Ishikawa (cell line): Measurements from ENCODE around the gene TPO.

Experiments
- CEBPB ChIP-seq: IDR thresholded peaks from 2 replicates; pipeline ENCODE4 v1.6.1; 2012
- CREB1 ChIP-seq: IDR thresholded peaks from 2 replicates; pipeline ENCODE4 v1.6.1; 2012; ENCODE audit warnings: low read depth
- EGR1 ChIP-seq: IDR thresholded peaks from 2 replicates; pipeline ENCODE4 v1.6.1; 2012
- EP300 ChIP-seq: IDR thresholded peaks from 2 replicates; pipeline ENCODE4 v1.6.1; 2012; ENCODE audit warnings: borderline replicate concordance
- FOXM1 ChIP-seq: IDR thresholded peaks from 2 replicates; pipeline ENCODE4 v1.6.1; 2012; ENCODE audit warnings: low read depth, borderline replicate concordance
- NFIC ChIP-seq: IDR thresholded peaks from 2 replicates; pipeline ENCODE4 v1.6.1; 2012
- RAD21 ChIP-seq: IDR thresholded peaks from 2 replicates; pipeline ENCODE4 v1.6.1; 2012; ENCODE audit warnings: low read depth
- TAF1 ChIP-seq: IDR thresholded peaks from 2 replicates; pipeline ENCODE4 v1.6.1; 2012; ENCODE audit warnings: low read depth, mild to moderate bottlenecking
- TCF12 ChIP-seq: IDR thresholded peaks from 2 replicates; pipeline ENCODE4 v1.6.1; 2012; ENCODE audit warnings: low read depth
- TEAD4 ChIP-seq: IDR thresholded peaks from 2 replicates; pipeline ENCODE4 v1.6.1; 2012
- YY1 ChIP-seq: IDR thresholded peaks from 2 replicates; pipeline ENCODE4 v1.6.1; 2012; ENCODE audit warnings: low read depth
- ZBTB7A ChIP-seq: IDR thresholded peaks from 2 replicates; pipeline ENCODE4 v1.6.1; 2012; ENCODE audit warnings: low read depth
- TF ChIP-seq, protein P1 (sequence below): IDR thresholded peaks from 2 replicates; pipeline ENCODE4 v1.6.1; 2012
- TF ChIP-seq, protein P2 (sequence below): IDR thresholded peaks from 2 replicates; pipeline ENCODE4 v1.6.1; 2012
- TF ChIP-seq, protein P3 (sequence below): IDR thresholded peaks from 2 replicates; pipeline ENCODE4 v1.6.1; 2012; ENCODE audit warnings: low read depth, mild to moderate bottlenecking

TPO gene

DNA sequence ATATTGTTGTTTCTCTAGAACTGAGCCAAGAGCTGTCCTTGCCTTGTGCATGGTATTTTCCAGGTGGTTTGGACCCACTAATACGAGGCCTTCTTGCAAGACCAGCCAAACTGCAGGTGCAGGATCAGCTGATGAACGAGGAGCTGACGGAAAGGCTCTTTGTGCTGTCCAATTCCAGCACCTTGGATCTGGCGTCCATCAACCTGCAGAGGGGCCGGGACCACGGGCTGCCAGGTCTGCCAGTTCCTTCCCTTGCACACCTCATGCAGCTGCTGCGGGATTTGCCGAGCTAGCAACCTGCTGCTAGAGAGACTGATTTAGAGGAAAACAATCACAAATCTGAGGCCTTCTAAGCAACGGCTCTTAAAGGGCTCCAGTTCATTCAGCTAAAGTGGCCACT, 74.5 kb downstream of the TPO start:
- no peak for TF ChIP-seq NFIC
- no peak for TF ChIP-seq TEAD4
- TF ChIP-seq EP300 = no peak
- no peak for TF ChIP-seq CREB1
- no peak for TF ChIP-seq EGR1
- no peak for TF ChIP-seq ZBTB7A
- no peak for TF ChIP-seq CEBPB
- TF ChIP-seq, protein P1, sequence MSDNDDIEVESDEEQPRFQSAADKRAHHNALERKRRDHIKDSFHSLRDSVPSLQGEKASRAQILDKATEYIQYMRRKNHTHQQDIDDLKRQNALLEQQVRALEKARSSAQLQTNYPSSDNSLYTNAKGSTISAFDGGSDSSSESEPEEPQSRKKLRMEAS = no peak
- TF ChIP-seq FOXM1 = no peak
- TF ChIP-seq YY1 = no peak
- no peak for TF ChIP-seq RAD21
- TF ChIP-seq, protein P2, sequence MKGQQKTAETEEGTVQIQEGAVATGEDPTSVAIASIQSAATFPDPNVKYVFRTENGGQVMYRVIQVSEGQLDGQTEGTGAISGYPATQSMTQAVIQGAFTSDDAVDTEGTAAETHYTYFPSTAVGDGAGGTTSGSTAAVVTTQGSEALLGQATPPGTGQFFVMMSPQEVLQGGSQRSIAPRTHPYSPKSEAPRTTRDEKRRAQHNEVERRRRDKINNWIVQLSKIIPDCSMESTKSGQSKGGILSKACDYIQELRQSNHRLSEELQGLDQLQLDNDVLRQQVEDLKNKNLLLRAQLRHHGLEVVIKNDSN = no peak
- no peak for TF ChIP-seq TCF12
- no peak for TF ChIP-seq TAF1
- TF ChIP-seq, protein P3, sequence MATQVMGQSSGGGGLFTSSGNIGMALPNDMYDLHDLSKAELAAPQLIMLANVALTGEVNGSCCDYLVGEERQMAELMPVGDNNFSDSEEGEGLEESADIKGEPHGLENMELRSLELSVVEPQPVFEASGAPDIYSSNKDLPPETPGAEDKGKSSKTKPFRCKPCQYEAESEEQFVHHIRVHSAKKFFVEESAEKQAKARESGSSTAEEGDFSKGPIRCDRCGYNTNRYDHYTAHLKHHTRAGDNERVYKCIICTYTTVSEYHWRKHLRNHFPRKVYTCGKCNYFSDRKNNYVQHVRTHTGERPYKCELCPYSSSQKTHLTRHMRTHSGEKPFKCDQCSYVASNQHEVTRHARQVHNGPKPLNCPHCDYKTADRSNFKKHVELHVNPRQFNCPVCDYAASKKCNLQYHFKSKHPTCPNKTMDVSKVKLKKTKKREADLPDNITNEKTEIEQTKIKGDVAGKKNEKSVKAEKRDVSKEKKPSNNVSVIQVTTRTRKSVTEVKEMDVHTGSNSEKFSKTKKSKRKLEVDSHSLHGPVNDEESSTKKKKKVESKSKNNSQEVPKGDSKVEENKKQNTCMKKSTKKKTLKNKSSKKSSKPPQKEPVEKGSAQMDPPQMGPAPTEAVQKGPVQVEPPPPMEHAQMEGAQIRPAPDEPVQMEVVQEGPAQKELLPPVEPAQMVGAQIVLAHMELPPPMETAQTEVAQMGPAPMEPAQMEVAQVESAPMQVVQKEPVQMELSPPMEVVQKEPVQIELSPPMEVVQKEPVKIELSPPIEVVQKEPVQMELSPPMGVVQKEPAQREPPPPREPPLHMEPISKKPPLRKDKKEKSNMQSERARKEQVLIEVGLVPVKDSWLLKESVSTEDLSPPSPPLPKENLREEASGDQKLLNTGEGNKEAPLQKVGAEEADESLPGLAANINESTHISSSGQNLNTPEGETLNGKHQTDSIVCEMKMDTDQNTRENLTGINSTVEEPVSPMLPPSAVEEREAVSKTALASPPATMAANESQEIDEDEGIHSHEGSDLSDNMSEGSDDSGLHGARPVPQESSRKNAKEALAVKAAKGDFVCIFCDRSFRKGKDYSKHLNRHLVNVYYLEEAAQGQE = no peak

DNA sequence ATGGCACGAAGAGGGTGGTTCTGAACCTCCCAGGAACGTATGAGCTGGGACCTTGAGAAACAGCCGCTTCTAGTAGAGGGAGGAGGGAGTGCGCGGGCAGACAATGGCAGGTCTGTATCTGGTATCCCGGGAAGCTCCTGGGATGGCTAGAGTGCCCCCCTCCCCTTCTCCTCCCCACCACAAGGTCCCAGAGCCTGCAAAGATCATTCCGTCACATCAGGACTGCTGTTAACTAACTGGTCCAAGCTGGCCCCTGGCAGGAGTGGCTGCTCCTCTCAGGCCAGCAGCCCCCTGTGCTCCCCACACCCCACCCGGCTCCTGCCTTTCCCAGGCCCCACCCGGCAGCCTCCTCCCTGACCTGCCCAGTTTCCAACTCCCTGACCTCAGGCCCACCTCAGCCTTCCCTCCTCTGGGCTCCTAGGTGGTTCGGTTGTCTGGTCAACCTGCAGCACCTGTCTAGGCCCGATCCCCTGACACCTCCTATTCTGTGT, 75.0 kb downstream of the TPO start:
- TF ChIP-seq CEBPB = no peak
- no peak for TF ChIP-seq EGR1
- TF ChIP-seq EP300 = no peak
- no peak for TF ChIP-seq RAD21
- TF ChIP-seq ZBTB7A = no peak
- no peak for TF ChIP-seq NFIC
- TF ChIP-seq CREB1 = no peak
- TF ChIP-seq TCF12 = no peak
- TF ChIP-seq, protein P2 = no peak
- TF ChIP-seq, protein P1 = no peak
- no peak for TF ChIP-seq TEAD4
- TF ChIP-seq YY1 = no peak
- TF ChIP-seq FOXM1 = no peak
- TF ChIP-seq TAF1 = no peak
- TF ChIP-seq, protein P3 = no peak

DNA sequence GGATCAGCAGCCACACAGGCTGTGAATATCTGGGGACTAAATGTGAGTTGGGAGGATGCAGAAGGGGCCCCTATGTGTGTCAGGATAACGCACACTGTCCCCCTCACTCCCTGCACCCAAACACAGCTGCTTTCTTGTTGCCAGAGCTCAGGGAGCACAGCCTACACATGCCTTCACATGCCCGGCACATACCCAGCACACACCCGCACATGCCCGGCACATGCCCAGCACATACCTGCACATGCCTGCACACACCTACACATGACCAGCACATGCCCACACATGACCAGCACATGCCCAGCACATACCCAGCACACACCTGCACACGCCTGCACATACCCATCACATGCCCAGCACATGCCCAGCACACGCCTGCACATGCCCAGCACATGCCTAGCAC, 75.6 kb downstream of the TPO start:
- TF ChIP-seq TAF1 (no peak), TCF12 (no peak), CREB1 (no peak), YY1 (no peak), EGR1 (no peak), CEBPB (no peak), NFIC (no peak), RAD21 (no peak), ZBTB7A (no peak), FOXM1 (no peak), TEAD4 (no peak)
- TF ChIP-seq, protein P2 = no peak
- TF ChIP-seq, protein P3 = no peak
- TF ChIP-seq, protein P1 = no peak

DNA sequence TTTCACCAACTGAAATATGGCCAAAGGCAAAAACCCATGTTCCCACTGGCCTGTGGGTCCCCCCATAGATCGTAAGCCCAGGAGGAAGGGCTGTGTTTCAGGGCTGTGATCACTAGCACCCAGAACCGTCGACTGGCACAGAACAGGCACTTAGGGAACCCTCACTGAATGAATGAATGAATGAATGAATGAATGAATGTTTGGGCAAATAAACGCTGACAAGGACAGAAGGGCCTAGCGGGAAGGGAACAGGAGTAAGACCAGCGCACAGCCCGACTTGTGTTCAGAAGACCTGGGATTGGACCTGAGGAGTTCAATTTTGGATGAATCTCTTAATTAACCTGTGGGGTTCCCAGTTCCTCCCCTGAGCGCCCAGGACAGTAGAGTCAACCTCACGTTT, 76.2 kb downstream of the TPO start:
- TF ChIP-seq CREB1 (no peak), TAF1 (no peak), YY1 (no peak), ZBTB7A (no peak), CEBPB (no peak), TEAD4 (no peak), TCF12 (no peak), NFIC (no peak), EGR1 (no peak), FOXM1 (no peak), EP300 (no peak), RAD21 (no peak)
- TF ChIP-seq, protein P2 = no peak
- TF ChIP-seq, protein P3 = no peak
- TF ChIP-seq, protein P1 = no peak
